HG03039 (cell line): Measurements from ENCODE around the gene SLC8A1.
"Not testable (repeated sequence)": the region's sequence is repeated elsewhere in the genome, so short reads cannot be mapped to it uniquely, and the experiment has no call there.

Experiments used
- ATAC-seq: cut with Tn5 transposase; IDR thresholded peaks from one replicate; pipeline ENCODE4 v1.9.1; 2021; ENCODE audit warnings: mild to moderate bottlenecking, moderate library complexity; ENCODE audit not compliant: unreplicated experiment

The SLC8A1 gene

DNA sequence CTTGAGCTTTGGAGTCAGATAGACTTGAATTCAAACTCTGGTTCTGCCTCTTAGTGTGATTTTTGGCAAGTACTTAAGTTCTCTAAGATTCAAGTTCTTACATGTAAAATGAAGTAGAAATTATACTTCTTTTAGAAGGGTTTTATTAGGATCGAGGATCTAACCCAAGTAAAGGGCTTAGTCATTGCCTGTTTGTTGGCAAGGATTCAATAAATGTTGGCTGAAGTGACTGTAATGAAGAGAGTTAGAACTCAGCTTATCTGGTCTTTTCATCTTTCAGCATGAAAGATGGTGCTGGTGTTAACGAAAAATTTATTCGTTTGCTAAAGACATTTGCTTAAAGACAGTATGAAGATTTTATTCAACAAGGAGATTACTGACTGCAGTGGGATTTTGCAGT is 356.9 kb downstream of the SLC8A1 start:
- no peak for ATAC-seq

DNA sequence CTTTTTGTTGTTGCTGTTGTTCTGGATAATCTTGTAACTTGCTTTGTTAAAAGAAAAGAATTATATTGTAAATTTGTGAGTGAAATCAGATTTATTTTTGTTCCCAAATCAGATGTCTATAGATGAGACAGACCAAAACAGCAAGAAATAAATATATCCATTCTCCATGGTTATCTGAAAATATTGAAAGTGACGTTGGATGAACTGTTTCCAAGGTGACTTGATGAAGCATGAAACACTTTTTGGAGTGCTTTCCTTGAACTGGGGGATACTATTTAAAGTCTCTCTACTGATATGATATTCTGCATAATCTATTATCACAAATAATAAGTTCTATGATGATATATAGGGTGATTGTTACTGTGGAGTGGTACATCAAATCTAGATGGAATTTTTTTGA is 357.4 kb downstream of the SLC8A1 start:
- ATAC-seq: no peak

DNA sequence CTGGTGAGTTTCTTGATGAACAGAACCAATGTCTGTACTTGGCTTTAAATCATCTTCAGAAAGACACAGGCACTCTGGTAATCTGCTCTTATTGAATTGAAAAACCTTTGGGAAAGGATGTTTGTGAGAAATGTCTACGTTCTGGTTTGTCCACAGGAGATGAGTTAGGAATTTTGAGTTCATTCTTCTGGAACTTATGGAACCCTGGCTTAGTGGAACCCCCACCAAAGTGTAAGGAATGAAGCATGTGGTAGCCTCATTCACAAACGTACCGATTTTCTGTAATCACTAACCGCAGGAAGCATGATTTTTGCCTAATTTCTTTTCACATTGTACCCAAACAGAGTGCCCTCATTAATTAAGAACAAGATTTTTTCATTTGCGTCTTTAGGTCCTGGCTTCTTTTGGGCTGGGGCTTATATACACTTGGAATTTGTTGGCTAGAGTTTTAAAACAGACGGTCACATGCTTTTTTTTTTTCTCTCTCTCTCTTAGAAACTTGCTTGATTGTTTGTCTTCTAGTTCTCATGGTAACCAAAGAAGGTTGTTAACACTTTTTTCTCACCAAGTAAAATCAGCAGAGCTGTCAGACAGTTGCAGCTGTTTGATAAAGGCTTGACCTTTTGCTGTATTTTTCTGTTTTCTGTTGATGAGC is 358.7 kb downstream of the SLC8A1 start:
- ATAC-seq: no peak

DNA sequence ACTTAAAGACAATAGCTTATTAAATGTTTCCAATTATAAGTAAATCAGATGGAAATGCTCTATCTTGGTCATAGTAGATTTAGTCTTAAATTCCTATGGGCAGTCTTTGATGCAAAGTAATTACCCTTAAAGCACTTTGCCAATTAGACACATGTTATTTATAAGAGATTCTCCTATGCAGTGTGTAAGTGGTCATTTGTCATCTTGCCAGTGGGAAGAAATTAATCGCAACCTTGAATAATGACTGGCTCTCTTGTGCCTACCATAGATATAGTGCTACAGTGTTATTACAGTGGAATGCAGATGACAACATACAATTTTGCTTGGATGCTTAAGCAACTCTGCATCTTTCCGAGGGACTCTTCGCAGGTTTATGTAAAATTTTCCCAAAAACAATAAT is 361.8 kb downstream of the SLC8A1 start:
- ATAC-seq: no peak

DNA sequence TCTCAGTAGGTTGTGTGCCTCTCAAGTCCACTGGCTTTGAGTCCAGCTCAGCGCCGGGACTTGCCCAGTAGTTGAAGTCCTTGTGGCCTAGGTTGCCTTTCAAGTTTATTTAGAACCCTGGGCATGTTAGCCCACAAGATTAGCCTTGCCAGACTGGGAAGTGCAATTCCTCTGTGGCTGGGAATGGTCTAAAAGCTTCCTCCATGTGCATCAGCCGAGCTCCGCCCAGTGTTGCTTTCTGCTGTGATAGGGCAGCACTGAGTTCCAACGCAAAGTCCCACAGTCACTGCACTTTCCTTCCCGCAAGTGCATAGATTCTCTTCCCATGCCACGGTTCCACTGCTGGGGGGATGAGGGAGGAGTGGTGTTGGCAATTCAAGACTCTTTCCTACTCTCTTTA is 364.0 kb downstream of the SLC8A1 start:
- ATAC-seq: no peak

DNA sequence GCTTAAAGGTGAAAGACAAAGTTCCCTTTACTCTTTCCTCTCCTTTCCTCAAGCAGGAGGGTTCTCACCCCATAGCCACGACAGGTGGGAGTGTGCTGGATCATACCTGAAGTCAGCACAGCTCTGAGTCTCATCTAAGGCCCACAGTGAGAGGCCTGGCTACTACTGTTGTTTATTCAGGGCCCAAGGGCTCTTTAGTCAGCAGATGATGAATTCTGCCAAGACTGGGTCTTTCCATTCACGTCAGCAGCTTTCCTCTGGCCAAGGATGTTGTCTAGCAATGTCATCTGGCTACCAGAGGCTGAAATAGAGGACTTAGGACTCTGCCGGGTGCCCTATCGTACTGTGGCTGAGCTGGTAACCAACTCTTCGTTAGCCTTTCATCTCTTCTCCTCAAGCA is 364.5 kb downstream of the SLC8A1 start:
- ATAC-seq: no peak

DNA sequence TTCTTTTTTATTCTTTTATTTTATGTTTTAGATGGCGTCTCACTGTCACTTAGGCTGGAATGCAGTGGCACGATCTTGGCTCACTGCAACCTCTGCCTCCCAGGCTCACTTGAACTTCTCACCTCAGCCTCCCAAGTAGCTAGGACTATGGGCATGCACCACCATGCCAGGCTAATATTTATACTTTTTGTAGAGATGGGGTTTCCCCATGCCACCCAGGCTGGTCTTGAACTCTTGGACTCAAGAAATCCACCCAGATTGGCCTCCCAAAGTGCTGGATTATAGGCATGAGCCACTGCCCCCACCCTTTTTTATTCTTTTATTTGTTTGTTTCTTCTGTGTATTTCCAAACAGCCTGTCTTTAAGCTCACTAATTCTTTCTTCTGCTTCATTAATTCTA is 366.1 kb downstream of the SLC8A1 start:
- ATAC-seq: no peak

DNA sequence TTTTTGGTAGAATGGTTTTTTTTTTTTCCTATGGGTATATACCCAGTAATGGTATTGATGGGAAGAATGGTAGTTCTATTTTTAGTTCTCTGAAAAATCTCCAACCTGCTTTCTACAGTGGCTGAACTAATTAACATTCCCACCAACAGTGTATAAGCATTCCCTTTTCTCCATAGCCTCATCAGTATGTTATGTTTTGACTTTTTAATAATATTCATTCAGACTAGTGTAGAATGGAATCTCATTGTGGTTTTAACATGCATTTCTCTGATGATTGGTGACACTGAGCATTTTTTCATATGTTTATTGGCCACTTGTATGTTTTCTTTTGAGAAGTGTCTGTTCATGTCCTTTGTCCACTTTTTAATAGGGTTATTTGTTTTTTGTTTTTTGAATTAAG is 378.6 kb downstream of the SLC8A1 start:
- not testable (repeated sequence) for ATAC-seq

DNA sequence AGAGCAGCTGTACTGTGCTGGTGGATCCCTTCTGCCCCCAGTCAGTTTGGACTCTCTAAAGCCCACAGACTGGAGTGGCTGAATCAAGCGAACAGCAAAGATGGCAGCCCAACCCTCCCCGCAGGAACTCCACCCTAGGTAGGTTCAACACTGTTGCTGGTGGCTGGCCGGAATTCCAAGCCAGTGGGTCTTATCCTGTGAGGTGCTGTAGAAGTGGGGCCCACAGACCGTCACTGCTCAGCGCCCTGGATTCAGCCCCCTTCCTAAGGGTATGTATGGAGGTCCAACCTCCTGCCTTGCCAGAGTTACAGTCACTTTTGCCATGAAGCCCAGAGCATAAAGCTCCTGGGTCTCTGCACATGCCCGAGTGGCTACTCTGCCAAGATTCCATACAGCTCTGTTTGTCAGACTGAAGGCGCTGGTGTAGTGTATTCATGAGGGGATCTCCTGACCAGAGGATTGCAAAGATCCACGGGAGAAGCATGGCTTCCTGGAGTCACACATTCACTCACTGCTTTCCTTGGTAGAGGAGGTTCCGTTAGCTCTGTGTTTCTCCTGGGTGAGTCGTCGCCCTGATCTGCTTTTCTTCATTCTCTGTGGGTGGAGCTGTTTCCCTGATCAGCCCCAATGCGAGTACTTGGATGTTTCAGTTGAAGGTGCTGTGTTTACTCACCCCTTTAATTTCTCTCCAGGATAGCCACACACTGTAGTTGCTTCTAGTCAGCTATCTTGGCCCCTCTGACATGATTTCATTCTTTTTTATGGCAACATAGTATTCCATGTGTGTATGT is 379.3 kb downstream of the SLC8A1 start:
- ATAC-seq: no peak

DNA sequence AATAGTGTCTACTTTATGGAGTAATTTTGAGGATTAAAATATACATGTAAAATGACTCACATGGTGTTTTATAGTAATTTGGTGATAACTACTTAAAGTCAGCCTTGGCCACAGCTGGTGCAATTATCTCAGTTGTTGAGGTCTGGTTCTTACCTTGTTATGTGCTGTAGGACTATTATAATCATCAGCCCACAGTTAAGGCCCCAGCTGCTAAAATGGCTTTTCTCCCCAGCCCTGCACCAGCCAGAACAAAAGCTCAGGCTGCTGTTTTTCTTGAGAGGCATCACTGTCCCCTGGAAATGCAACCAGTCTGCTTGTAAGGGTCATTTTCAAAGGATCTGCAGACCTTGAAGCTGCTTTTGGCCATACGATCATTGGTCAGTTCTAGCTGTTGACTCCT is 389.5 kb downstream of the SLC8A1 start:
- no peak for ATAC-seq

DNA sequence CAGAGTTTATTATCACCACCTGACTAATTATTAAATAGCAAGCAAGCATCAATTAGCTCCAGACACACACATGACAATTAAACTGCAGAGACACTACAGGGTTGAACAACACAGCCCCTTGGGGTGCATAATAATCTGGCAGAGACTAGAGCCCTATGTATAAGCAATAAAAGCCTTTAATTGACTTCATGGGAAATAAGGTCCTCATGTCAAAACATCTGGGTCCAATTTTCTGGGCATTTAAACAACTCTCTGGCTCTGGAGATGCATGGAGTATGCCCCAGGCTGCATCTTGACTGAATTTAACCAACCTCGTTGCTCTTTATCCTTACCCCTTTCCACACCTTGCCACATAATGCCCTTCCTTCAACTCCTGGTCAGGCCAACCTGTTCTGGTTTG is 402.1 kb downstream of the SLC8A1 start:
- no peak for ATAC-seq

DNA sequence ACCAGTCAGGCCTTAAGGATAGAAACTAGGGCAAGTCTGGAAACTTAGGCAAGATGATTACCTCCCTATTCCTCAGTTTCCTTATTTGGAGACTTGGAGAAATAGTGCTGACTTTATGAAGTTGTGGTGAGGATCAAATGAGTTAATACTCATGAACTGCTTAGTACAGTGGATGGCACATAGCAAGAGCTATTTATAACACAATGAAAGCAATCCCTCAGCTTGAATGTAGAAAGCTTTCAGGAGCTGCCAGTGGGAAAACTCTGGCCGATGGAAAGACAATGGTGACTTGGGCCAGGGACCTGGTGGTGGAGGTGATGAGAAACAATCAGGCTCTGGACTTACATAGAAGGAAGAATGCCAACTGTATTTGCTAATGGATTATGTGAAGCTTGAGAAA is 403.4 kb downstream of the SLC8A1 start:
- ATAC-seq: no peak

DNA sequence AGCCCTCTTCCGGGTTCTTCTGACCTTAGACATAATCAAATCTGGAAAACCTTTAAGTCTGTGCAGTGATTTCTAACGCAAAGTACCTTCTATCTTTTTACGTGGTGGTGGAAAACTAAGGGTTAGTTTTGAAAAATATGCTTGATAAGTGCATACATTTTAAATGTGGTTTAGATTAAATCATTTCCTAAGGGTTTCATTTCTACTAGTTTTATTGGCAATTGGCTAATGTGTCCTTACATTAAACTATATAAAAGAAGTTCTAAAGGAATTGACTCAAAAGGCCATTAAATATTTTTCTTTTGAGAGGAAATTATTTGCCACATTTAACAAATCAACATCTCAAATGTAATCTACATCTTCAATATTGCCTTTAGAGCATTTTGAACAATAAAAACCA is 404.5 kb downstream of the SLC8A1 start:
- no peak for ATAC-seq
